HepG2 (cell line): ENCODE measurements around the gene CAMSAP2. TPM values are rescaled to one million over a fixed set of nuclear protein-coding genes. Genes with fewer than 3 reads are reported as not detected.
A peak's percentile ranks its signal among the peaks of the same experiment; 100 is the strongest.

Experiments used
- BCLAF1 ChIP-seq: fragments of 450-650 bp; IDR thresholded peaks from 2 replicates; pipeline ENCODE4 v1.6.1; 2017; ENCODE audit warnings: mild to moderate bottlenecking
- DNMT1 ChIP-seq: sonication (generic); formaldehyde crosslinking; IDR thresholded peaks from 2 replicates; pipeline ENCODE4 v1.5.1; 2020; ENCODE audit warnings: mild to moderate bottlenecking, missing genetic modification reagents
- DPF2 ChIP-seq: sonication (generic); formaldehyde crosslinking; IDR thresholded peaks from 2 replicates; pipeline ENCODE4 v1.4.0; 2020; ENCODE audit warnings: mild to moderate bottlenecking, low read depth, missing genetic modification reagents, borderline replicate concordance
- HHEX ChIP-seq: IDR thresholded peaks from 2 replicates; pipeline ENCODE4 v1.6.1; 2016; ENCODE audit warnings: control low read depth
- HIC2 ChIP-seq: sonication (generic); formaldehyde crosslinking; IDR thresholded peaks from 2 replicates; pipeline ENCODE4 v1.9.0; 2022; ENCODE audit warnings: low read depth, missing genetic modification reagents
- MAZ ChIP-seq, 2 experiments: sonication (generic) in 1 of 2; formaldehyde crosslinking in 1 of 2; IDR thresholded peaks; 2 replicates each; pipeline versions ENCODE4 v1.5.0 to v1.6.1; 2012 to 2020; ENCODE audit warnings: low read depth in 2 of 2, mild to moderate bottlenecking in 2 of 2, borderline replicate concordance in 1 of 2, improper control_type of control experiment in 1 of 2, low read length in 1 of 2, missing genetic modification reagents in 1 of 2, moderate library complexity in 1 of 2
- NFATC3 ChIP-seq: sonication (generic); formaldehyde crosslinking; IDR thresholded peaks from 2 replicates; pipeline ENCODE4 v1.5.1; 2020; ENCODE audit warnings: mild to moderate bottlenecking, missing genetic modification reagents
- NRL ChIP-seq: sonication (generic); formaldehyde crosslinking; IDR thresholded peaks from 2 replicates; pipeline ENCODE4 v1.5.0; 2020; ENCODE audit warnings: missing genetic modification reagents, mild to moderate bottlenecking, moderate library complexity, borderline replicate concordance
- PHF20 ChIP-seq: sonication (generic); formaldehyde crosslinking; IDR thresholded peaks from 2 replicates; pipeline ENCODE4 v1.5.0; 2020; ENCODE audit warnings: mild to moderate bottlenecking, missing genetic modification reagents
- POGZ ChIP-seq: sonication (generic); formaldehyde crosslinking; IDR thresholded peaks from 2 replicates; pipeline ENCODE4 v1.4.0; 2020; ENCODE audit warnings: mild to moderate bottlenecking, missing genetic modification reagents
- RCOR2 ChIP-seq: IDR thresholded peaks from 2 replicates; pipeline ENCODE4 v1.6.1; 2016; ENCODE audit warnings: missing biosample characterization, missing genetic modification reagents
- RXRB ChIP-seq: IDR thresholded peaks from 2 replicates; pipeline ENCODE4 v1.6.1; 2016; ENCODE audit warnings: borderline replicate concordance, missing genetic modification reagents, missing compliant biosample characterization
- SNAPC5 ChIP-seq: sonication (generic); formaldehyde crosslinking; IDR thresholded peaks from 2 replicates; pipeline ENCODE4 v1.8.1; 2023; ENCODE audit warnings: mild to moderate bottlenecking, missing genetic modification reagents, borderline replicate concordance
- SRSF9 ChIP-seq: fragments of 200-400 bp; formaldehyde crosslinking; IDR thresholded peaks from 2 replicates; pipeline ENCODE4 v1.6.1; 2018; ENCODE audit warnings: borderline replicate concordance, mild to moderate bottlenecking, low read depth, low read length; ENCODE audit not compliant: insufficient read depth, poor library complexity, severe bottlenecking
- TFDP2 ChIP-seq: sonication (generic); formaldehyde crosslinking; IDR thresholded peaks from 2 replicates; pipeline ENCODE4 v1.4.0; 2020; ENCODE audit warnings: missing genetic modification reagents
- XRCC5 ChIP-seq: fragments of 200-400 bp; formaldehyde crosslinking; optimal IDR thresholded peaks from 2 replicates; pipeline ENCODE3; 2017; ENCODE audit warnings: mild to moderate bottlenecking, low read length
- ZBTB37 ChIP-seq: sonication (generic); formaldehyde crosslinking; IDR thresholded peaks from 2 replicates; pipeline ENCODE4 v1.4.0; 2020; ENCODE audit warnings: mild to moderate bottlenecking, missing genetic modification reagents
- ZFP82 ChIP-seq: sonication (generic); formaldehyde crosslinking; IDR thresholded peaks from 2 replicates; pipeline ENCODE4 v1.5.1; 2020; ENCODE audit warnings: mild to moderate bottlenecking, missing genetic modification reagents, borderline replicate concordance
- ZNF143 ChIP-seq: sonication (generic); formaldehyde crosslinking; IDR thresholded peaks from 2 replicates; pipeline ENCODE4 v1.4.0; 2020; ENCODE audit warnings: missing genetic modification reagents
- ZNF335 ChIP-seq: sonication (generic); formaldehyde crosslinking; IDR thresholded peaks from 2 replicates; pipeline ENCODE4 v1.4.0; 2020; ENCODE audit warnings: missing genetic modification reagents
- ZNF782 ChIP-seq: sonication (generic); formaldehyde crosslinking; IDR thresholded peaks from 2 replicates; pipeline ENCODE4 v1.4.0; 2020; ENCODE audit warnings: missing genetic modification reagents, mild to moderate bottlenecking, borderline replicate concordance
- polyA plus RNA-seq, 8 experiments: library from polyadenylated mRNA; depleted of rRNA in 3 of 8; stranded (reverse) in 7 of 8; unstranded in 1 of 8; fragments of >200 nt; fragmentation: Illumina TruSeq in 4 of 8; extraction: Trizol in 4 of 8; gene quantifications; 2 replicates each; pipeline versions ENCODE4 v1.2.1 to v1.2.3, GENCODE V29; 2011 to 2016; ENCODE audit warnings: low read depth in 4 of 8, missing spikeins in 1 of 8, mixed read lengths in 1 of 8; ENCODE audit not compliant: insufficient read depth in 1 of 8
- total RNA-seq, 5 experiments: library from RNA; depleted of rRNA; stranded (reverse); fragments of >200 nt; fragmentation: Illumina TruSeq; extraction: Trizol; gene quantifications; 2 replicates each; pipeline ENCODE4 v1.2.3, GENCODE V29; 2016; ENCODE audit warnings: low read depth in 1 of 5

Gene CAMSAP2
- total and polyA plus RNA-seq, 2 of the 13 experiments (the other 11 are each of a cell fraction or from before 2014, with no cell fraction given): 3.4 to 8.2 TPM

- TF ChIP-seq BCLAF1: no peak
- TF ChIP-seq DNMT1 (CRISPR knock-in tag): peak; percentile 67
- TF ChIP-seq HIC2 (CRISPR knock-in tag): no peak
- TF ChIP-seq XRCC5: no peak
- no peak for TF ChIP-seq HHEX (CRISPR knock-in tag)
- TF ChIP-seq NFATC3 (CRISPR knock-in tag): no peak
- TF ChIP-seq RXRB (CRISPR knock-in tag): no peak
- no peak for TF ChIP-seq SNAPC5 (CRISPR knock-in tag)
- no peak; the same call in 1 of the 2 replicates for TF ChIP-seq NRL (CRISPR knock-in tag)
- TF ChIP-seq POGZ (CRISPR knock-in tag): peak; percentile 36; the same call in 1 of the 2 replicates
- TF ChIP-seq ZNF782 (CRISPR knock-in tag): peak; percentile 62; the same call in 1 of the 2 replicates
- peak; percentile 80 for TF ChIP-seq RCOR2
- TF ChIP-seq DPF2 (CRISPR knock-in tag): no peak
- TF ChIP-seq ZNF335 (CRISPR knock-in tag): no peak
- TF ChIP-seq ZNF143 (CRISPR knock-in tag): no peak
- no peak for TF ChIP-seq PHF20 (CRISPR knock-in tag)
- no peak for TF ChIP-seq ZBTB37 (CRISPR knock-in tag)
- TF ChIP-seq SRSF9: no peak
- peak; percentile 62 for TF ChIP-seq TFDP2
- TF ChIP-seq ZFP82: peak; percentile 68; the same call in 1 of the 2 replicates
- no peak for TF ChIP-seq MAZ (IDR thresholded peaks at IDR 0.05; ENCODE audit: borderline replicate concordance, low read depth, low read length)
- peak; percentile 75 for TF ChIP-seq MAZ (CRISPR knock-in tag; IDR thresholded peaks at IDR 0.05; ENCODE audit: low read depth)
Measured at GRCh38 chr1:200890818-200891773, 152.4 kb downstream of the CAMSAP2 start (continued).
